SK-N-SH treated with all-trans-retinoic acid at 6 μM for 48 hours (cell line): ENCODE results near the gene EFCAB13.

Experiments
- ISL1 ChIP-seq: fragments of 250-450 bp; sonication (Bioruptor Pico); IDR thresholded peaks from 2 replicates; pipeline ENCODE4 v2.1.2; 2022; ENCODE audit warnings: mild to moderate bottlenecking, moderate library complexity
- OSR1 ChIP-seq: fragments of 250-450 bp; sonication (Bioruptor Pico); IDR thresholded peaks from 2 replicates; pipeline ENCODE4 v1.8.0; 2022; ENCODE audit warnings: moderate library complexity, mild to moderate bottlenecking, inconsistent platforms
- TOX ChIP-seq: fragments of 250-450 bp; sonication (Bioruptor Pico); IDR thresholded peaks from 2 replicates; pipeline ENCODE4 v1.8.0; 2021; ENCODE audit warnings: mild to moderate bottlenecking, moderate library complexity, borderline replicate concordance
- ZNF70 ChIP-seq: fragments of 450-650 bp; formaldehyde crosslinking; IDR thresholded peaks from 2 replicates; pipeline ENCODE4 v1.5.0; 2020; ENCODE audit warnings: mild to moderate bottlenecking, moderate library complexity
- TF ChIP-seq, protein P1 (sequence below): fragments of 250-450 bp; sonication (Bioruptor Pico); IDR thresholded peaks from 2 replicates; pipeline ENCODE4 v1.8.0; 2021; ENCODE audit warnings: low read depth, mild to moderate bottlenecking, moderate library complexity, borderline replicate concordance

DNA sequence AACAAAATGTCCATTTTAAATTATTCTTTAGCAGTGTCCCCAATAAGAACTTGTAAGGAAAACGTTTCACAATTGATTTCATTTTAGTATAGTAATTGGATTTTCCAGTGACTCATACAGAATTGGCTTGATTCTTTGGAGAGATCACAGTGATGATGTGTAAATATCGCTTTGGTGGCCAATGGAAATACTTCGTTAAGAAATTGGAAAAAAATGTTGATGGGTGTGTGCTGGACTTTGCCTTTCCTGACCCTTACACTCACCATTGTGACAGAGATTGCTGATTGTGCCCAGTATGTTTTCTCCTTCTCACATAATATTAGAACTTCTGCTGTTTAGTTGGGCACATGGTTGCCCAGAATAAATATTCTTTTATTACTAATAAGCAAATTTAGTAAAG, 7.4 kb upstream of the EFCAB13 start:
- TF ChIP-seq ISL1 (CRISPR knock-in tag) (no peak; the same call in 1 of the 2 replicates), ZNF70 (CRISPR knock-in tag) (no peak), TOX (CRISPR knock-in tag) (no peak), OSR1 (no peak)
- TF ChIP-seq, protein P1, sequence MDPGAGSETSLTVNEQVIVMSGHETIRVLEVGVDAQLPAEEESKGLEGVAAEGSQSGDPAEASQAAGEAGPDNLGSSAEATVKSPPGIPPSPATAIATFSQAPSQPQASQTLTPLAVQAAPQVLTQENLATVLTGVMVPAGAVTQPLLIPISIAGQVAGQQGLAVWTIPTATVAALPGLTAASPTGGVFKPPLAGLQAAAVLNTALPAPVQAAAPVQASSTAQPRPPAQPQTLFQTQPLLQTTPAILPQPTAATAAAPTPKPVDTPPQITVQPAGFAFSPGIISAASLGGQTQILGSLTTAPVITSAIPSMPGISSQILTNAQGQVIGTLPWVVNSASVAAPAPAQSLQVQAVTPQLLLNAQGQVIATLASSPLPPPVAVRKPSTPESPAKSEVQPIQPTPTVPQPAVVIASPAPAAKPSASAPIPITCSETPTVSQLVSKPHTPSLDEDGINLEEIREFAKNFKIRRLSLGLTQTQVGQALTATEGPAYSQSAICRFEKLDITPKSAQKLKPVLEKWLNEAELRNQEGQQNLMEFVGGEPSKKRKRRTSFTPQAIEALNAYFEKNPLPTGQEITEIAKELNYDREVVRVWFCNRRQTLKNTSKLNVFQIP (CRISPR knock-in tag) = no peak
